ENCODE measurements around the gene TRAF3. TPM values are rescaled to one million over a fixed set of nuclear protein-coding genes. Genes with fewer than 3 reads are reported as not detected.

The TRAF3 gene
- total RNA-seq, 1 donor from 2014 or later: 26.3 TPM

DNA sequence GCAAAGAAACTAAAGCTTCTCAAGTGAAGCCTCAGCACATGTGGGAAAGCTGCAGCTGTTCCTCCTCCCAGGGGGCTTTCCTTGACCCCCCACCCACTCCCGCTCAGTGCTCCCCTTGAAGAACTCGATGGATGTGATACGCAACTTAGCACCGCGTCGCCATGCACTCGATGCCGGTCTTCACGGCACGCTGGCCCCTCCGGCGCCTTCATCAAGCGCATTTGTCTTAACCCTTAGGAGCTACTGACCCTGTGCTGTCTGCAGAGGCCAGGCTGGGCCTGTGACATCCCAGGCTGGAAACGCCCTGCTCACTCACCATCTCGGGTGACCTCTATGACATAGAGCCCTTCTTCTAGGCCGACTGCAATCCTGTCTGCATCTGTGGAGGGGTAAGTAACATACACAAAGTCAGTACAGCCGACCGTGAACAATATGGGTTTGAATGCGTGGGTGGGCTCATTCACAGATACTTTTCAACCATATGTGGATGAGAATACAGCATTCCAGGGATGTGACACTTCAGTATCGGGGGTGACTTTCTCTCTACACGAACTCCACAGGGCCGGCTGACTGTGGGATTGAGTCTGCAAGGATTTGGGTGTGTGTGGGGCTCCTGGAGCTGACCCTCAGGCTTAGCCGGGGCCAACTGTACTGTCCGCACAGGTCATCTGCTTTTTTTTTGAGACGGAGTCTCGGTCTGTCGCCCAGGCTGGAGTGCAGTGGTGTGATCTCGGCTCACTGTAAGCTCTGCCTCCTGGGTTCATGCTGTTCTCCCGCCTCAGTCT lies 168.3 kb downstream of the TRAF3 start:
- Mint-ChIP-seq H3K27ac (no peak overlapping the region), H3K4me3 (ENCODE audit: low read depth) (no peak overlapping the region), H3K9me3 (ENCODE audit: low read depth) (no peaks in the 10 kb centered on the region), H3K36me3 (ENCODE audit: insufficient read depth) (peaks cover 14% of the 10 kb centered on the region), H3K4me1 (ENCODE audit: low read depth) (no peaks in the 10 kb centered on the region), H3K27me3 (no peaks in the 10 kb centered on the region)
- DNase-seq (ENCODE audit: low spot score, unreplicated experiment): no peak
- TF ChIP-seq, protein P1, sequence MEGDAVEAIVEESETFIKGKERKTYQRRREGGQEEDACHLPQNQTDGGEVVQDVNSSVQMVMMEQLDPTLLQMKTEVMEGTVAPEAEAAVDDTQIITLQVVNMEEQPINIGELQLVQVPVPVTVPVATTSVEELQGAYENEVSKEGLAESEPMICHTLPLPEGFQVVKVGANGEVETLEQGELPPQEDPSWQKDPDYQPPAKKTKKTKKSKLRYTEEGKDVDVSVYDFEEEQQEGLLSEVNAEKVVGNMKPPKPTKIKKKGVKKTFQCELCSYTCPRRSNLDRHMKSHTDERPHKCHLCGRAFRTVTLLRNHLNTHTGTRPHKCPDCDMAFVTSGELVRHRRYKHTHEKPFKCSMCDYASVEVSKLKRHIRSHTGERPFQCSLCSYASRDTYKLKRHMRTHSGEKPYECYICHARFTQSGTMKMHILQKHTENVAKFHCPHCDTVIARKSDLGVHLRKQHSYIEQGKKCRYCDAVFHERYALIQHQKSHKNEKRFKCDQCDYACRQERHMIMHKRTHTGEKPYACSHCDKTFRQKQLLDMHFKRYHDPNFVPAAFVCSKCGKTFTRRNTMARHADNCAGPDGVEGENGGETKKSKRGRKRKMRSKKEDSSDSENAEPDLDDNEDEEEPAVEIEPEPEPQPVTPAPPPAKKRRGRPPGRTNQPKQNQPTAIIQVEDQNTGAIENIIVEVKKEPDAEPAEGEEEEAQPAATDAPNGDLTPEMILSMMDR (IDR thresholded peaks at IDR 0.05; ENCODE audit: unreplicated experiment): no peak

DNA sequence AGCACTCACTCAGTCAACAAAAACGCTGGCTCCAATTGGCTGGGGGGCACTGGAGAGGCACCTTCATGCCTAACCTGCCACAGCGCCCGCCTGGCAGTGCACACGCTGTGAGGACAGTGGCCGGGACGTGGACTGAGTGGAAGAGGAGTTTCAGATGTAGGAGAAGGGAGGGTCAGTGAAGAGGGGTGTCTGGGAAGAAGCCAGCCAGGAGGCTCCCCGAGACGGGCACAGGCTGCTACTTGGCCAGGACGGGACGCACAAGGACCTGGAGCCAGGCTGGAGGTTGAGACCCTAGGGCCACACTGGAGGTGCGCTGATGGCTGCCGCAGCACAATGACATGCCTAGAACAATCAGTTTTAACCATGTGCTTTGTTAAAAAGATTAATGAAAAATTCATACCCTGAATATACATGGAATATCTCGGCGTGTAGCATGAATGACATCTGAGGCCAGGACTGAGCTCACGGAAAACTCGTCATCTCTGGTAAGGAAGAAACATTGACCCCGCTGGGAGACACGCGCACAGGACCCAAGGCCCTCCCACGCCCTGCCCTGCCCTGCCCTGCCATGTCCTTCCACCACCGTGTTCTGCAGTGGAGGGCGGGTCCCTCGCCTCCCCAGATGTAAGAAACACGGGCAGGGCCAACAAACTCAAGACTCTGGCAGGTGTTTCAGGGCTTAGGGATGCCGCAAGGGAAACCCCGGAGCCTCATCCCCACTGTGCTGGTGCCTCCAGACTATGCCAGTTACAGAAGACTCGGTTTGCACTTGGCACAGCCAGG lies 170.3 kb downstream of the TRAF3 start:
- H3K4me3 Mint-ChIP-seq (ENCODE audit: low read depth): no peak overlapping the region
- peaks cover 22% of the 10 kb centered on the region for H3K36me3 Mint-ChIP-seq (ENCODE audit: insufficient read depth)
- TF ChIP-seq, protein P1 (IDR thresholded peaks at IDR 0.05; ENCODE audit: unreplicated experiment): no peak
- no peak overlapping the region for H3K27ac Mint-ChIP-seq
- H3K9me3 Mint-ChIP-seq (ENCODE audit: low read depth): no peaks in the 10 kb centered on the region
- H3K27me3 Mint-ChIP-seq: no peaks in the 10 kb centered on the region
- no peak for DNase-seq (ENCODE audit: low spot score, unreplicated experiment)
- H3K4me1 Mint-ChIP-seq (ENCODE audit: low read depth): no peaks in the 10 kb centered on the region

DNA sequence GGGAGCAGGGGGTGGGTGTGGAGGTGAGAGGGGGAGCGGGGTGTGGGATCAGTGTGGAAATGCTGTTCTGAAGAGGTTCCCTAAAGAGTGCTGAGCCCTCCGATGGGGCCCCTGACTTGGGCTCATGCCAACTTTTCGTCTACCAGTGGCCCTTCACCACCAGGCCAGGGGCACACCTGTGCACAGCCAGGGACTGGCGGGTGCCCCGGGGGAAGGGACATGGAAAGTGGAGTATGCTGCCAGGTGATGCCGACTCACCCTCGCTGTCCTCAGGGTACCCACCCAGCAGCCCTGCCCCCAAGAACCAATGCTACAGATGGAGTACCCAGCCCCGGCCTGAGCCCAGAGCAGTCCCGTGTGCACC lies 171.4 kb downstream of the TRAF3 start:
- no peaks in the 10 kb centered on the region for H3K9me3 Mint-ChIP-seq (ENCODE audit: low read depth)
- no peak overlapping the region for H3K27ac Mint-ChIP-seq
- no peaks in the 10 kb centered on the region for H3K27me3 Mint-ChIP-seq

DNA sequence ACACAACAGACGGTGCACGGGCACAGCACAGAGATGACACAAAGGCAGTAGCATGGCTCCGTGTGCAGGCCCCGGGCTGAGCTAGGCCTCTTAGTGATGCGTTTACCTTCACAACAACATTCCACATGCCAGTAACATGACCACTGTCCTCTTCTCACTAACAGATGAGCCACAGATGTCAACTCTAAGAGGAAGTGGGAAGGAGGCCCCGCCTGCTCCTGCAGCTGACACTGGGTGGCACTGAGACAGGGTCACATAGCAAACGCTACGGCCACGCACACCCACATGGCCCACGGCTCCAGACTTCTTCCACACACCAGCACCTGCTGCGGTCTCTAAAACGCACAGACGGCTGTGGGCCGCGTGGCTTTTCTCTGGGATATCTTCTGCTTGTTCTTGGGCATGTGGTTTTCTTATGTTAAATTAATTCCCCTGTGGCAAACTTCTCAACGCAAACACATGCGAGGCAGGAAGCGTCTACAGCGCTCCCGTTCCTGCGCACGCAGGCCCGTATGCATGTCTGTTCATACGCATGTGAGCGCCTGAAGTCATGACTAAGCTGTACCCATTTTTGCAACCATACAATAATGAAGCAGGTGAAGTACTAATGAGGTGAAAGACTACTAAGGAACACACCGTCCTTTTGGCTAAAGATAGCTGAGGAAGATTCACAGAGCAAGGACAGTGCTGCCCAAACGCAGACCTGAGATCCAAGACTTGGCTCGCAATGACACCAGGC lies 172.0 kb downstream of the TRAF3 start:
- no peaks in the 10 kb centered on the region for H3K9me3 Mint-ChIP-seq (ENCODE audit: low read depth)
- no peaks in the 10 kb centered on the region for H3K4me1 Mint-ChIP-seq (ENCODE audit: low read depth)
- TF ChIP-seq, protein P1 (IDR thresholded peaks at IDR 0.05; ENCODE audit: unreplicated experiment): no peak
- peaks cover 22% of the 10 kb centered on the region for H3K36me3 Mint-ChIP-seq (ENCODE audit: insufficient read depth)
- H3K4me3 Mint-ChIP-seq (ENCODE audit: low read depth): no peak overlapping the region
- H3K27ac Mint-ChIP-seq: no peak overlapping the region
- no peaks in the 10 kb centered on the region for H3K27me3 Mint-ChIP-seq
- DNase-seq (ENCODE audit: low spot score, unreplicated experiment): no peak

More for the DNA sequence above, 171.4 kb downstream of the TRAF3 start:
- peaks cover 23% of the 10 kb centered on the region for H3K36me3 Mint-ChIP-seq (ENCODE audit: insufficient read depth)
- H3K4me3 Mint-ChIP-seq (ENCODE audit: low read depth): no peak overlapping the region
- no peak for DNase-seq (ENCODE audit: low spot score, unreplicated experiment)
- TF ChIP-seq, protein P1 (IDR thresholded peaks at IDR 0.05; ENCODE audit: unreplicated experiment): no peak
- H3K4me1 Mint-ChIP-seq (ENCODE audit: low read depth): no peaks in the 10 kb centered on the region

DNA sequence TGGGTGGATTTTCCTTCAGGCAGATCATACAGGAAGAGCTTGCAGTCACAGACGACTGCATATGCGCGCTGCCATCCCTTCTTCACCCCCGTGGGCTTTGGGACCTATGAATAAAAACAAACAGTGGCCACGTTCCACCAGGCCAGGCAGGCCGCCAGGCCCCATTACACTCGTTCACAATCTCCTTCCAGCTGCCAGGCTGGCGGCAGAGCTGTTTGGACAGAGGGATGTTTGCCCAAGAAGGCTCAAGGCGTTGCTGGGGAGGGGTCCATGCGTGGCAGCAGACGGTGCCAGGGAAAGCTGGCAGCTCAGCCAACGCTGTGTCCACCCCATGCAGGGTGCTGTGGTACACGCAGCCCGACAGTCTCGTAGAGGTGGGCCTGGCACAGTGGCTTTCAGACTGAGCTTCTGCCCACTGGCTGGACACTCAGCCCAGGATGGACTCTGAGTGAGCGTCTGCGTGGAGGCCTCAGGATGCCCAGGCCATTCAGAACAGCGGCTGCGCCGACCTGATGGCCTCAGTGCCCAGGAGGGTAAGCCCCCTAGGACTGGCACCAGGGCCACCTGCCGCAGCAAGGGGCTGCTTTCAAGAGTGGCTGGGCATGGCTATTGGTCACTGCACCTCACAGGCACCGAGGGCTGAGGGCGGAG lies 172.7 kb downstream of the TRAF3 start:
- Mint-ChIP-seq H3K9me3 (ENCODE audit: low read depth) (no peaks in the 10 kb centered on the region), H3K4me1 (ENCODE audit: low read depth) (no peaks in the 10 kb centered on the region), H3K27me3 (no peaks in the 10 kb centered on the region), H3K27ac (no peak overlapping the region), H3K4me3 (ENCODE audit: low read depth) (no peak overlapping the region), H3K36me3 (ENCODE audit: insufficient read depth) (peaks cover 22% of the 10 kb centered on the region)
- no peak for DNase-seq (ENCODE audit: low spot score, unreplicated experiment)
- TF ChIP-seq, protein P1 (IDR thresholded peaks at IDR 0.05; ENCODE audit: unreplicated experiment): no peak
